Central memory CD4-positive, alpha-beta T cell (primary cell): Measurements from ENCODE around the gene RIPOR2.
"Not testable (repeated sequence)": the region's sequence is repeated elsewhere in the genome, so short reads cannot be mapped to it uniquely, and the experiment has no call there.

ENCODE experiments used
- DNase-seq: peaks from one replicate; pipeline ENCODE4 v3.0.0; 2022

The RIPOR2 gene

GRCh38 chr6:24757611-24758010 lies 178.1 kb downstream of the RIPOR2 start:
- no peak for DNase-seq

GRCh38 chr6:24755279-24755678 lies 180.5 kb downstream of the RIPOR2 start:
- DNase-seq, result no peak

- not testable (repeated sequence) for DNase-seq
These were observed 181.4 kb downstream of the RIPOR2 start for GRCh38 chr6:24754378-24754777.
